OCI-LY1 (cell line): ENCODE data around the gene ANKS1A.

Experiments used
- H2AFZ ChIP-seq: fragments of 200-600 bp; sonication (generic), shearing (Covaris generic); 2 replicates; pipeline ENCODE4 v1.6.0; 2014; ENCODE audit warnings: antibody characterized with exemption, mild to moderate bottlenecking, low read length
- H3F3A ChIP-seq: fragments of 200-600 bp; sonication (generic), shearing (Covaris generic); 2 replicates; pipeline ENCODE4 v1.6.0; 2014; ENCODE audit warnings: mild to moderate bottlenecking, antibody characterized with exemption, low read length, moderate library complexity; ENCODE audit not compliant: insufficient read depth
- H3K27ac ChIP-seq: fragments of 200-600 bp; sonication (generic); 2 replicates; pipeline ENCODE4 v1.5.1; 2014; ENCODE audit warnings: low read length, mixed run types, mild to moderate bottlenecking, low read depth; ENCODE audit not compliant: poor library complexity, severe bottlenecking
- H3K27me3 ChIP-seq: fragments of 200-600 bp; sonication (generic); 2 replicates; pipeline ENCODE4 v1.6.0; 2014; ENCODE audit warnings: antibody characterized with exemption, mild to moderate bottlenecking, low read length, moderate library complexity; ENCODE audit not compliant: insufficient read depth
- H3K36me3 ChIP-seq: fragments of 200-600 bp; sonication (generic); 2 replicates; pipeline ENCODE4 v1.6.1; 2014; ENCODE audit warnings: mild to moderate bottlenecking, antibody characterized with exemption, low read length, moderate library complexity, mixed read lengths; ENCODE audit not compliant: insufficient read depth
- H3K4me1 ChIP-seq: fragments of 200-600 bp; sonication (generic); 2 replicates; pipeline ENCODE4 v1.5.1; 2014; ENCODE audit warnings: mild to moderate bottlenecking, low read length, moderate library complexity; ENCODE audit not compliant: insufficient read depth, severe bottlenecking
- H3K4me2 ChIP-seq: fragments of 200-600 bp; sonication (generic), shearing (Covaris generic); 2 replicates; pipeline ENCODE4 v1.6.1; 2014; ENCODE audit warnings: low read length
- H3K4me3 ChIP-seq: fragments of 200-600 bp; sonication (generic); 2 replicates; pipeline ENCODE4 v1.5.1; 2014; ENCODE audit warnings: low read length, low read depth, mild to moderate bottlenecking, mixed read lengths; ENCODE audit not compliant: poor library complexity, severe bottlenecking
- H3K79me2 ChIP-seq: fragments of 200-600 bp; shearing (Covaris generic); 2 replicates; pipeline ENCODE4 v1.6.1; 2016; ENCODE audit warnings: mixed run types, low read length, mixed read lengths; ENCODE audit not compliant: insufficient read depth
- H3K9ac ChIP-seq: fragments of 200-600 bp; sonication (generic), shearing (Covaris generic); 2 replicates; pipeline ENCODE4 v1.6.1; 2014; ENCODE audit warnings: mild to moderate bottlenecking, low read length, mixed read lengths
- H3K9me2 ChIP-seq: fragments of 200-600 bp; sonication (generic), shearing (Covaris generic); 2 replicates; pipeline ENCODE4 v1.6.1; 2014; ENCODE audit warnings: low read depth, mild to moderate bottlenecking, low read length, mixed read lengths
- H3K9me3 ChIP-seq: fragments of 200-600 bp; shearing (Covaris generic); 2 replicates; pipeline ENCODE4 v1.6.1; 2014; ENCODE audit warnings: low read length, mixed read lengths
- H4K20me1 ChIP-seq: fragments of 200-600 bp; sonication (generic), shearing (Covaris generic); 2 replicates; pipeline ENCODE4 v1.6.0; 2016; ENCODE audit warnings: mild to moderate bottlenecking, low read length; ENCODE audit not compliant: insufficient read depth
- CTCF ChIP-seq: fragments of 200-600 bp; sonication (generic), shearing (Covaris generic); IDR thresholded peaks from 2 replicates; pipeline ENCODE4 v1.5.1; 2017; ENCODE audit warnings: mild to moderate bottlenecking, antibody characterized with exemption, low read length, moderate library complexity, mixed read lengths
- EZH2 ChIP-seq: fragments of 200-600 bp; sonication (generic), shearing (Covaris generic); IDR thresholded peaks from 2 replicates; pipeline ENCODE4 v1.8.0; 2017; ENCODE audit warnings: borderline replicate concordance, mixed run types, mild to moderate bottlenecking, antibody characterized with exemption, low read length, moderate library complexity, mixed read lengths

Gene ANKS1A

GRCh38 chr6:35040398-35040797, 151.3 kb downstream of the ANKS1A start:
- Histone ChIP-seq H3K9me2 (no peaks in the 10 kb centered on the region), H3K27me3 (no peaks in the 10 kb centered on the region), H3K27ac (no peak overlapping the region), H4K20me1 (no peaks in the 10 kb centered on the region), H3K9me3 (no peaks in the 10 kb centered on the region), H2AFZ (no peak overlapping the region), H3K36me3 (no peaks in the 10 kb centered on the region), H3K4me3 (no peak overlapping the region), H3K79me2 (no peaks in the 10 kb centered on the region), H3F3A (no peaks in the 10 kb centered on the region), H3K9ac (no peak overlapping the region), H3K4me2 (no peak overlapping the region), H3K4me1 (no peaks in the 10 kb centered on the region)
- TF ChIP-seq CTCF: no peak
- no peak for TF ChIP-seq EZH2

GRCh38 chr6:35041086-35041861, 152.2 kb downstream of the ANKS1A start:
- Histone ChIP-seq H3F3A (no peaks in the 10 kb centered on the region), H3K9me2 (no peaks in the 10 kb centered on the region), H3K79me2 (no peaks in the 10 kb centered on the region), H3K9ac (no peak overlapping the region), H3K27me3 (no peaks in the 10 kb centered on the region), H4K20me1 (no peaks in the 10 kb centered on the region), H3K36me3 (no peaks in the 10 kb centered on the region), H3K4me2 (no peak overlapping the region), H3K4me1 (no peaks in the 10 kb centered on the region), H3K27ac (no peak overlapping the region), H3K9me3 (no peaks in the 10 kb centered on the region), H3K4me3 (no peak overlapping the region), H2AFZ (no peak overlapping the region)
- TF ChIP-seq CTCF: no peak
- no peak for TF ChIP-seq EZH2

GRCh38 chr6:35042031-35042815, 153.2 kb downstream of the ANKS1A start:
- Histone ChIP-seq H3K4me1 (no peaks in the 10 kb centered on the region), H4K20me1 (no peaks in the 10 kb centered on the region), H3K27ac (no peak overlapping the region), H2AFZ (no peak overlapping the region), H3K36me3 (no peaks in the 10 kb centered on the region), H3K27me3 (no peaks in the 10 kb centered on the region), H3K79me2 (no peaks in the 10 kb centered on the region), H3K4me3 (no peak overlapping the region), H3K9me3 (no peaks in the 10 kb centered on the region), H3K4me2 (no peak overlapping the region), H3F3A (no peaks in the 10 kb centered on the region), H3K9ac (no peak overlapping the region), H3K9me2 (no peaks in the 10 kb centered on the region)
- TF ChIP-seq EZH2 (no peak), CTCF (no peak)
